H1 (cell line): ENCODE data around the gene GALNT15. TPM values are rescaled to one million over a fixed set of nuclear protein-coding genes. Genes with fewer than 3 reads are reported as not detected.

Source experiments
- CTCF ChIA-PET: fragments of 300-600 bp; sonication (Branson Sonifier 250); formaldehyde crosslinking; loops from one replicate; lab custom pipeline; 2021; ENCODE audit not compliant: partially characterized antibody; lab: Charles Lee
- POLR2A ChIA-PET: fragments of 300-600 bp; sonication (Branson Sonifier 250); formaldehyde crosslinking; loops from one replicate; lab custom pipeline; 2021; ENCODE audit warnings: inconsistent platforms; ENCODE audit not compliant: partially characterized antibody; lab: Charles Lee
- DNase-seq, 2 experiments: peaks; one replicate each; pipeline versions ENCODE4 v3.0.0 to v3.0.0-alpha.2; 2010 to 2022; ENCODE audit warnings: low spot score in 2 of 2, low read depth in 1 of 2, mixed read lengths in 1 of 2
- FAIRE-seq: peaks from 2 replicates; lab custom pipeline; 2011; peaks lifted over from hg19 to GRCh38; lab: Jason Lieb, UNC
- H2AFZ ChIP-seq: 2 replicates; pipeline ENCODE4 v1.8.1; 2012; ENCODE audit warnings: low read length, inconsistent platforms
- H2AK5ac ChIP-seq: 2 replicates; pipeline ENCODE4 v1.6.1; 2013; ENCODE audit warnings: low read depth, low read length
- H2BK120ac ChIP-seq: replicated peaks from 2 replicates; pipeline ENCODE3; 2013; ENCODE audit warnings: low read depth, low read length, inconsistent platforms
- H2BK12ac ChIP-seq: 2 replicates; pipeline ENCODE4 v1.6.1; 2013; ENCODE audit warnings: low read depth, low read length
- H2BK15ac ChIP-seq: 2 replicates; pipeline ENCODE4 v1.6.1; 2013; ENCODE audit warnings: low read length
- H2BK20ac ChIP-seq: 2 replicates; pipeline ENCODE4 v1.6.1; 2013; ENCODE audit warnings: low read length
- H2BK5ac ChIP-seq: 2 replicates; pipeline ENCODE4 v1.6.1; 2013; ENCODE audit warnings: low read depth, low read length
- H3K14ac ChIP-seq: 2 replicates; pipeline ENCODE4 v1.6.1; 2013; ENCODE audit warnings: inconsistent platforms; ENCODE audit not compliant: insufficient read length
- H3K18ac ChIP-seq: 2 replicates; pipeline ENCODE4 v1.6.1; 2013; ENCODE audit warnings: low read length; ENCODE audit errors: extremely low read depth
- H3K23ac ChIP-seq: 2 replicates; pipeline ENCODE4 v1.6.1; 2013; ENCODE audit warnings: inconsistent platforms; ENCODE audit not compliant: insufficient read length
- H3K23me2 ChIP-seq: 2 replicates; pipeline ENCODE4 v1.6.1; 2013; ENCODE audit warnings: low read depth, low read length
- H3K27ac ChIP-seq: 2 replicates; pipeline ENCODE4 v1.6.1; 2011; ENCODE audit warnings: low read depth, low read length, inconsistent platforms
- H3K27me3 ChIP-seq, 4 experiments: replicated peaks in 1 of 4; 1 replicate in 1 of 4; 2 replicates in 3 of 4; pipeline versions ENCODE4 v1.6.1 to v1.8.1; 2011 to 2013; ENCODE audit warnings: low read length in 3 of 4, mild to moderate bottlenecking in 3 of 4, inconsistent platforms in 2 of 4, mixed read lengths in 2 of 4, moderate library complexity in 1 of 4; ENCODE audit not compliant: control insufficient read depth in 3 of 4, insufficient read depth in 3 of 4; ENCODE audit errors: extremely low read depth in 1 of 4
- H3K36me3 ChIP-seq, 4 experiments: 2 replicates each; pipeline versions ENCODE4 v1.6.1 to v1.8.1; 2011 to 2013; ENCODE audit warnings: mild to moderate bottlenecking in 4 of 4, low read length in 3 of 4, moderate library complexity in 2 of 4, control low read depth in 1 of 4, inconsistent platforms in 1 of 4; ENCODE audit not compliant: insufficient read depth in 4 of 4, control insufficient read depth in 2 of 4
- H3K4ac ChIP-seq: replicated peaks from 2 replicates; pipeline ENCODE3; 2013; ENCODE audit warnings: low read length, low read depth, mixed read lengths, inconsistent platforms; ENCODE audit not compliant: insufficient read length
- H3K4me1 ChIP-seq, 4 experiments: replicated peaks in 1 of 4; 1 replicate in 1 of 4; 2 replicates in 3 of 4; pipeline versions ENCODE4 v1.6.1 to v1.8.1; 2011 to 2013; ENCODE audit warnings: low read length in 3 of 4, inconsistent platforms in 2 of 4, mixed read lengths in 1 of 4; ENCODE audit not compliant: insufficient read depth in 4 of 4, control insufficient read depth in 3 of 4
- H3K4me2 ChIP-seq, 2 experiments: 2 replicates each; pipeline versions ENCODE4 v1.6.1 to v1.8.1; 2011 to 2013; ENCODE audit warnings: low read depth in 2 of 2, low read length in 2 of 2, control low read depth in 1 of 2, inconsistent platforms in 1 of 2, mild to moderate bottlenecking in 1 of 2; ENCODE audit not compliant: insufficient read depth in 1 of 2
- H3K4me3 ChIP-seq, 4 experiments: fragments of 200-600, 300-600 bp in 1 of 4; sonication (generic), shearing (Covaris generic), sonication (Bioruptor Twin) in 1 of 4; 2 replicates each; pipeline versions ENCODE4 v1.5.1 to v1.8.1; 2011 to 2016; ENCODE audit warnings: low read length in 4 of 4, low read depth in 3 of 4, control low read depth in 2 of 4, inconsistent platforms in 2 of 4, mild to moderate bottlenecking in 2 of 4, mixed read lengths in 1 of 4, moderate library complexity in 1 of 4; ENCODE audit not compliant: insufficient read depth in 2 of 4; ENCODE audit errors: extremely low read depth in 1 of 4
- H3K56ac ChIP-seq: replicated peaks from 2 replicates; pipeline ENCODE3; 2013; ENCODE audit warnings: low read depth, mild to moderate bottlenecking, mixed read lengths, low read length, inconsistent platforms; ENCODE audit not compliant: insufficient read length
- H3K79me1 ChIP-seq: 2 replicates; pipeline ENCODE4 v1.6.1; 2013; ENCODE audit warnings: low read depth, low read length, control low read depth
- H3K79me2 ChIP-seq, 2 experiments: 2 replicates each; pipeline versions ENCODE4 v1.6.1 to v1.8.1; 2012 to 2013; ENCODE audit warnings: low read length in 2 of 2, mild to moderate bottlenecking in 2 of 2, inconsistent platforms in 1 of 2; ENCODE audit not compliant: insufficient read depth in 2 of 2, control insufficient read depth in 1 of 2
- H3K9ac ChIP-seq, 4 experiments: replicated peaks in 1 of 4; 1 replicate in 1 of 4; 2 replicates in 3 of 4; pipeline versions ENCODE4 v1.6.1 to v1.8.1; 2011 to 2013; ENCODE audit warnings: low read depth in 3 of 4, low read length in 3 of 4, control low read depth in 2 of 4, mild to moderate bottlenecking in 2 of 4, moderate library complexity in 2 of 4, inconsistent platforms in 1 of 4; ENCODE audit errors: extremely low read depth in 1 of 4
- H3K9me3 ChIP-seq, 2 experiments: 2 replicates each; pipeline versions ENCODE4 v1.6.1 to v1.8.1; 2012 to 2013; ENCODE audit warnings: mild to moderate bottlenecking in 2 of 2, moderate library complexity in 2 of 2, control low read depth in 1 of 2, inconsistent platforms in 1 of 2, low read depth in 1 of 2, low read length in 1 of 2, mixed read lengths in 1 of 2; ENCODE audit not compliant: insufficient read depth in 2 of 2
- H4K20me1 ChIP-seq, 2 experiments: replicated peaks in 1 of 2; 2 replicates each; pipeline versions ENCODE3 to v1.8.1; 2011 to 2013; ENCODE audit warnings: inconsistent platforms in 2 of 2, low read length in 2 of 2, mild to moderate bottlenecking in 1 of 2; ENCODE audit not compliant: insufficient read depth in 2 of 2, control insufficient read depth in 1 of 2
- H4K5ac ChIP-seq: 2 replicates; pipeline ENCODE4 v1.6.1; 2013; ENCODE audit warnings: low read length, low read depth, mixed read lengths, inconsistent platforms; ENCODE audit not compliant: insufficient read length
- H4K8ac ChIP-seq: 2 replicates; pipeline ENCODE4 v1.8.0; 2013; ENCODE audit warnings: mild to moderate bottlenecking, moderate library complexity, low read length, inconsistent platforms; ENCODE audit not compliant: insufficient read depth; ENCODE audit errors: extremely low read depth
- H4K91ac ChIP-seq: replicated peaks from 2 replicates; pipeline ENCODE3; 2013; ENCODE audit warnings: low read length, mixed read lengths, inconsistent platforms; ENCODE audit not compliant: insufficient read length
- ASH2L ChIP-seq: fragments of 200-600, 300-600 bp; sonication (generic); IDR thresholded peaks from one replicate; pipeline ENCODE4 v1.7.1; 2017; ENCODE audit warnings: low read length
- CTBP2 ChIP-seq: IDR thresholded peaks from 2 replicates; pipeline ENCODE4 v1.7.0; 2011; ENCODE audit warnings: borderline replicate concordance, mild to moderate bottlenecking, moderate library complexity, mixed read lengths, low read length; ENCODE audit not compliant: insufficient read depth, insufficient read length
- EP300 ChIP-seq, 2 experiments: IDR thresholded peaks; 1 replicate in 1 of 2; 2 replicates in 1 of 2; pipeline ENCODE4 v1.6.1; 2011 to 2012; ENCODE audit warnings: low read depth in 2 of 2, low read length in 2 of 2, mild to moderate bottlenecking in 2 of 2, borderline replicate concordance in 1 of 2, inconsistent platforms in 1 of 2, moderate library complexity in 1 of 2
- JUND ChIP-seq: IDR thresholded peaks from 2 replicates; pipeline ENCODE4 v1.6.1; 2011; ENCODE audit warnings: mild to moderate bottlenecking, improper control_type of control experiment, low read length
- KDM5A ChIP-seq: fragments of 200-600 bp; IDR thresholded peaks from 2 replicates; pipeline ENCODE4 v1.7.1; 2012; ENCODE audit warnings: mild to moderate bottlenecking, low read length, inconsistent platforms, mixed read lengths
- SAP30 ChIP-seq: fragments of 300-600 bp; sonication (generic); IDR thresholded peaks from 2 replicates; pipeline ENCODE4 v1.7.1; 2012; ENCODE audit warnings: low read length, moderate library complexity, mild to moderate bottlenecking, inconsistent platforms; ENCODE audit not compliant: insufficient read depth, insufficient replicate concordance
- SIN3A ChIP-seq, 2 experiments: IDR thresholded peaks in 1 of 2; conservative IDR thresholded peaks in 1 of 2; 2 replicates each; pipeline ENCODE4 v1.6.1; 2011 to 2012; ENCODE audit warnings: low read length in 2 of 2, improper control_type of control experiment in 1 of 2, low read depth in 1 of 2, mild to moderate bottlenecking in 1 of 2
- SP4 ChIP-seq: IDR thresholded peaks from 2 replicates; pipeline ENCODE4 v1.6.1; 2012; ENCODE audit warnings: low read length, inconsistent platforms
- TBP ChIP-seq: IDR thresholded peaks from 2 replicates; pipeline ENCODE4 v1.6.1; 2011; ENCODE audit warnings: low read depth, low read length, improper control_type of control experiment
- TCF12 ChIP-seq: IDR thresholded peaks from 2 replicates; pipeline ENCODE4 v1.6.1; 2011; ENCODE audit warnings: low read depth, mild to moderate bottlenecking, low read length
- USF2 ChIP-seq: IDR thresholded peaks from 2 replicates; pipeline ENCODE4 v1.6.1; 2011; ENCODE audit warnings: low read length, improper control_type of control experiment
- WGBS, 2 experiments: shearing (Covaris generic) in 1 of 2; methylation state at CpG; one replicate each; pipeline versions ENCODE4 v1.1.6 to v1.1.7; 2013 to 2015; ENCODE audit warnings: low lambda C conversion rate in 2 of 2, mixed read lengths in 2 of 2, inconsistent platforms in 1 of 2, low coverage in 1 of 2, missing lambda C conversion rate in 1 of 2; ENCODE audit not compliant: insufficient replicate concordance in 2 of 2, insufficient coverage in 1 of 2, insufficient read length in 1 of 2; ENCODE audit errors: extremely low coverage in 1 of 2, missing lambda C conversion rate in 1 of 2; 5-methylcytosine and 5-hydroxymethylcytosine counted together
- polyA plus RNA-seq, 7 experiments: library from polyadenylated mRNA; depleted of rRNA in 3 of 7; stranded (reverse) in 5 of 7; unstranded in 2 of 7; fragments of >200 nt in 5 of 7; fragments of 200-250 nt in 2 of 7; gene quantifications; 1 replicate in 5 of 7; 2 replicates in 1 of 7; 4 replicates in 1 of 7; pipeline versions ENCODE4 v1.2.1 to v1.2.3, GENCODE V29; 2011 to 2013; ENCODE audit warnings: missing spikeins in 2 of 7, mixed read lengths in 2 of 7
- total RNA-seq: library from RNA; stranded (reverse); fragmentation: NEBNext Ultra II Directional; extraction: Animal tissue kit (Norgen Biotek cat#: 25700); gene quantifications from 2 replicates; pipeline ENCODE4 v1.2.1, GENCODE V29; 2021

The GALNT15 gene
- total and polyA plus RNA-seq, 2 of the 8 experiments (the other 6 are each of a cell fraction or from before 2014, with no cell fraction given) = 0.02 TPM; not detected in 1

GRCh38 chr3:16264174-16264707 is 89.8 kb downstream of the GALNT15 start:
- peaks cover 16 to 76% of the 10 kb centered on the region in 2 experiments for H3K79me2 ChIP-seq
- CTCF ChIA-PET = interaction anchor here (0.6 to 1.5 kb wide), 5 partner anchors 8 to 53 kb away, joined by 3 to 7 read pairs (median 4); no protein-coding TSS in a partner anchor
- H3K4me1 ChIP-seq = peaks cover 0 to 8% (median 1%) of the 10 kb centered on the region in 4 experiments; a peak in 4 of 7 replicates
- TF ChIP-seq EP300 (IDR thresholded peaks at IDR 0.05; ENCODE audit: borderline replicate concordance in 1 of 2, low read depth in 2 of 2, low read length in 2 of 2) (no peak), JUND (no peak), SP4 (no peak), TCF12 (no peak), SAP30 (peak; percentile 83), SIN3A (conservative IDR thresholded peaks at IDR 0.05 in 1 of 2, IDR thresholded peaks at IDR 0.05 in 1 of 2; ENCODE audit: low read depth in 1 of 2, low read length in 2 of 2) (no peak), USF2 (no peak), TBP (no peak), CTBP2 (no peak), KDM5A (no peak), ASH2L (no peak)

More at GRCh38 chr3:16264174-16264707, 89.8 kb downstream of the GALNT15 start:
- peak overlapping the region; percentile 93 to 99 for H3K4me2 ChIP-seq
- H3K36me3 ChIP-seq = peaks cover 0 to 11% (median 3%) of the 10 kb centered on the region in 4 experiments; a peak in 5 of 8 replicates
- H2AFZ ChIP-seq = peak overlapping the region; percentile 89
- no peak overlapping the region for H3K4ac ChIP-seq
- no peak overlapping the region for H3K18ac ChIP-seq
- H2AK5ac ChIP-seq = no peak overlapping the region
- peak overlapping the region in 3 of 4 experiments; percentile 81 to 97 (median 95); a peak in 6 of 7 replicates for H3K9ac ChIP-seq
- no peak overlapping the region for H3K23ac ChIP-seq
- no peak overlapping the region for H3K56ac ChIP-seq
- FAIRE-seq = no peak
- H3K79me1 ChIP-seq = peaks cover 11% of the 10 kb centered on the region
- peak overlapping the region; percentile 73 for H3K27ac ChIP-seq
- H2BK5ac ChIP-seq = peak overlapping the region; percentile 72; the same call in 1 of the 2 replicates
- H3K23me2 ChIP-seq = peaks cover 6% of the 10 kb centered on the region
- WGBS, 2 experiments = 7% methylated on average over 21 of the region's 21 CpGs; no CpG with 5 or more reads in 1 of the 2 experiments
- peak overlapping the region; percentile 87 to 99 (median 96) for H3K4me3 ChIP-seq
- no peak overlapping the region for H4K5ac ChIP-seq
- no peak overlapping the region for H2BK15ac ChIP-seq
- POLR2A ChIA-PET = interaction anchor here (0.9 to 2.4 kb wide), 7 partner anchors 8 to 286 kb away, joined by 3 to 10 read pairs (median 3); no protein-coding TSS in a partner anchor
- DNase-seq = no peak
- H4K8ac ChIP-seq = peak overlapping the region; percentile 91; the same call in 1 of the 2 replicates
- H3K27me3 ChIP-seq = no peaks in the 10 kb centered on the region
- no peaks in the 10 kb centered on the region for H3K9me3 ChIP-seq
- no peak overlapping the region for H2BK20ac ChIP-seq
- H4K20me1 ChIP-seq = peaks cover 3 to 4% of the 10 kb centered on the region in 2 experiments
- no peak overlapping the region for H4K91ac ChIP-seq
- H2BK12ac ChIP-seq = peak overlapping the region; percentile 39; the same call in 1 of the 2 replicates
- no peak overlapping the region for H2BK120ac ChIP-seq
- no peak overlapping the region for H3K14ac ChIP-seq
